IMR-90 (cell line): ENCODE results near the gene COQ6. TPM values are rescaled to one million over a fixed set of nuclear protein-coding genes. Genes with fewer than 3 reads are reported as not detected.

Source experiments
- ATAC-seq: fragments of 200-7000 bp; cut with Tn5 transposase; 2 replicates; pipeline ENCODE4 v1.9.1; 2020; ENCODE audit warnings: low read depth, mild to moderate bottlenecking, moderate library complexity
- BruUV-seq: library from RNA; stranded (reverse); fragments of 400-500 nt; replicated peaks from 2 replicates; lab custom pipeline; 2021; lab: Mats Ljungman, UMichigan
- CTCF ChIA-PET: fragments of 300-600 bp; formaldehyde crosslinking; extraction: SDS; loops from one replicate; lab custom pipeline; 2021; ENCODE audit warnings: antibody characterized with exemption; lab: Yijun Ruan, JAX
- POLR2A ChIA-PET: fragments of 300-600 bp; sonication (Branson Sonifier 250); formaldehyde crosslinking; loops from one replicate; lab custom pipeline; 2022; ENCODE audit warnings: antibody characterized with exemption; ENCODE audit not compliant: unreplicated experiment; lab: Charles Lee
- DNase-seq: peaks from one replicate; pipeline ENCODE4 v3.0.0; 2013
- H2AFZ ChIP-seq: replicated peaks from 2 replicates; pipeline ENCODE3; 2013; ENCODE audit warnings: low read length, mild to moderate bottlenecking; ENCODE audit not compliant: poor library complexity
- H2AK5ac ChIP-seq: 2 replicates; pipeline ENCODE4 v1.6.1; 2013; ENCODE audit warnings: low read depth, low read length, inconsistent platforms
- H2AK9ac ChIP-seq: replicated peaks from 2 replicates; pipeline ENCODE3; 2013; ENCODE audit warnings: mild to moderate bottlenecking, low read depth, low read length, moderate library complexity; ENCODE audit not compliant: poor library complexity
- H2BK120ac ChIP-seq: 2 replicates; pipeline ENCODE4 v1.6.1; 2013; ENCODE audit warnings: low read depth, low read length, inconsistent platforms
- H2BK15ac ChIP-seq: 3 replicates; pipeline ENCODE4 v1.6.1; 2013; ENCODE audit warnings: low read depth, low read length, inconsistent platforms
- H2BK20ac ChIP-seq: 2 replicates; pipeline ENCODE4 v1.6.1; 2013; ENCODE audit warnings: low read depth, mild to moderate bottlenecking, inconsistent platforms, low read length, moderate library complexity
- H2BK5ac ChIP-seq: 2 replicates; pipeline ENCODE4 v1.6.1; 2013; ENCODE audit warnings: mild to moderate bottlenecking, low read depth, low read length, inconsistent platforms; ENCODE audit not compliant: poor library complexity, severe bottlenecking
- H3K14ac ChIP-seq: replicated peaks from 2 replicates; pipeline ENCODE4 v1.6.1; 2013; ENCODE audit warnings: low read depth, low read length, inconsistent platforms
- H3K18ac ChIP-seq: 2 replicates; pipeline ENCODE4 v1.6.1; 2013; ENCODE audit warnings: low read depth, low read length, control low read depth
- H3K23ac ChIP-seq: 2 replicates; pipeline ENCODE4 v1.6.1; 2013; ENCODE audit warnings: low read depth, low read length, inconsistent platforms
- H3K27ac ChIP-seq: 2 replicates; pipeline ENCODE4 v1.5.1; 2013; ENCODE audit warnings: mild to moderate bottlenecking, control low read depth, low read length; ENCODE audit not compliant: insufficient read depth
- H3K27me3 ChIP-seq: 2 replicates; pipeline ENCODE4 v1.6.1; 2013; ENCODE audit warnings: low read length; ENCODE audit not compliant: control insufficient read depth, insufficient read depth
- H3K36me3 ChIP-seq: 2 replicates; pipeline ENCODE4 v1.6.1; 2013; ENCODE audit warnings: low read length, mixed read lengths; ENCODE audit not compliant: control insufficient read depth, insufficient read depth
- H3K4ac ChIP-seq: 2 replicates; pipeline ENCODE4 v1.6.1; 2013; ENCODE audit warnings: low read depth, low read length, inconsistent platforms
- H3K4me1 ChIP-seq: 2 replicates; pipeline ENCODE4 v1.6.1; 2013; ENCODE audit warnings: low read length, mixed read lengths; ENCODE audit not compliant: control insufficient read depth, insufficient read depth
- H3K4me2 ChIP-seq: 2 replicates; pipeline ENCODE4 v1.6.1; 2013; ENCODE audit warnings: low read depth, mild to moderate bottlenecking, control low read depth, low read length, moderate library complexity
- H3K4me3 ChIP-seq: 2 replicates; pipeline ENCODE4 v1.5.1; 2013; ENCODE audit warnings: low read depth, mild to moderate bottlenecking, control low read depth, low read length, moderate library complexity; ENCODE audit not compliant: insufficient read depth
- H3K56ac ChIP-seq: 2 replicates; pipeline ENCODE4 v1.6.1; 2013; ENCODE audit warnings: low read length, inconsistent platforms; ENCODE audit not compliant: insufficient read depth; ENCODE audit errors: extremely low read depth
- H3K79me1 ChIP-seq, 2 experiments: 2 replicates each; pipeline ENCODE4 v1.6.1; 2013; ENCODE audit warnings: low read length in 2 of 2, inconsistent platforms in 1 of 2, low read depth in 1 of 2
- H3K9ac ChIP-seq: 2 replicates; pipeline ENCODE4 v1.6.1; 2013; ENCODE audit warnings: low read depth, low read length, control low read depth
- H3K9me1 ChIP-seq: 2 replicates; pipeline ENCODE4 v1.6.1; 2013; ENCODE audit warnings: low read length, inconsistent platforms; ENCODE audit not compliant: insufficient read depth
- H3K9me3 ChIP-seq: 2 replicates; pipeline ENCODE4 v1.6.1; 2013; ENCODE audit warnings: low read length; ENCODE audit not compliant: control insufficient read depth, insufficient read depth
- H4K20me1 ChIP-seq: 2 replicates; pipeline ENCODE4 v1.6.1; 2013; ENCODE audit warnings: low read length, inconsistent platforms; ENCODE audit not compliant: insufficient read depth
- H4K5ac ChIP-seq: 2 replicates; pipeline ENCODE4 v1.6.1; 2013; ENCODE audit warnings: mild to moderate bottlenecking, low read depth, low read length, control low read depth
- H4K8ac ChIP-seq, 2 experiments: 2 replicates each; pipeline ENCODE4 v1.6.1; 2013; ENCODE audit warnings: low read depth in 2 of 2, low read length in 2 of 2, control low read depth in 1 of 2, inconsistent platforms in 1 of 2
- H4K91ac ChIP-seq: 2 replicates; pipeline ENCODE4 v1.6.1; 2013; ENCODE audit warnings: low read depth, low read length, inconsistent platforms; ENCODE audit not compliant: insufficient read depth
- BHLHE40 ChIP-seq: fragments of 150-350 bp; IDR thresholded peaks from 2 replicates; pipeline ENCODE4 v1.6.1; 2016; ENCODE audit warnings: mild to moderate bottlenecking, low read depth, low read length
- CEBPB ChIP-seq: IDR thresholded peaks from 2 replicates; pipeline ENCODE4 v1.6.1; 2012; ENCODE audit warnings: low read depth, low read length, improper control_type of control experiment
- CHD1 ChIP-seq: IDR thresholded peaks from 2 replicates; pipeline ENCODE4 v1.6.1; 2012; ENCODE audit warnings: low read depth, low read length, improper control_type of control experiment
- FOS ChIP-seq: fragments of 150-350 bp; IDR thresholded peaks from 2 replicates; pipeline ENCODE4 v1.6.1; 2016; ENCODE audit warnings: low read depth, low read length
- MAFK ChIP-seq: IDR thresholded peaks from 2 replicates; pipeline ENCODE4 v1.6.1; 2012; ENCODE audit warnings: low read depth, low read length, improper control_type of control experiment
- MAZ ChIP-seq: IDR thresholded peaks from 2 replicates; pipeline ENCODE4 v1.6.1; 2012; ENCODE audit warnings: low read depth, mild to moderate bottlenecking, low read length, improper control_type of control experiment, moderate library complexity, borderline replicate concordance
- MXI1 ChIP-seq: IDR thresholded peaks from 2 replicates; pipeline ENCODE4 v1.6.1; 2012; ENCODE audit warnings: low read depth, mild to moderate bottlenecking, low read length, moderate library complexity, borderline replicate concordance
- NFE2L2 ChIP-seq: fragments of 150-350 bp; IDR thresholded peaks from 2 replicates; pipeline ENCODE4 v1.6.1; 2016; ENCODE audit warnings: low read depth, mild to moderate bottlenecking, low read length
- POLR2A ChIP-seq: IDR thresholded peaks from 2 replicates; pipeline ENCODE4 v1.6.1; 2012; ENCODE audit warnings: mild to moderate bottlenecking, low read depth, low read length
- RAD21 ChIP-seq: IDR thresholded peaks from 2 replicates; pipeline ENCODE4 v1.6.1; 2012; ENCODE audit warnings: low read length, improper control_type of control experiment
- RCOR1 ChIP-seq: IDR thresholded peaks from 2 replicates; pipeline ENCODE4 v1.6.1; 2012; ENCODE audit warnings: mild to moderate bottlenecking, low read length, improper control_type of control experiment; ENCODE audit not compliant: insufficient replicate concordance
- RFX5 ChIP-seq: IDR thresholded peaks from 2 replicates; pipeline ENCODE4 v1.8.0; 2012; ENCODE audit warnings: low read depth, mild to moderate bottlenecking, low read length, moderate library complexity
- SMC3 ChIP-seq: fragments of 150-350 bp; IDR thresholded peaks from 2 replicates; pipeline ENCODE4 v1.6.1; 2016; ENCODE audit warnings: low read depth, mild to moderate bottlenecking, antibody characterized with exemption, low read length, moderate library complexity
- WGBS, 2 experiments: methylation state at CpG; one replicate each; pipeline versions ENCODE4 v1.1.5 to v1.1.7; 2013; ENCODE audit warnings: missing lambda C conversion rate in 2 of 2; ENCODE audit not compliant: insufficient read length in 1 of 2; ENCODE audit errors: extremely low coverage in 2 of 2; 5-methylcytosine and 5-hydroxymethylcytosine counted together
- dilution Hi-C: fragments of 300-500 bp; cut with HindIII; formaldehyde crosslinking; loops from one replicate; pipeline ENCODE4 v1.14.3; 2018; ENCODE audit warnings: low sequenced_read_pairs; ENCODE audit not compliant: unreplicated experiment
- in situ Hi-C: fragments of 300-500 bp; cut with MboI; formaldehyde crosslinking; loops from 3 replicates; pipeline ENCODE4 v1.14.3; 2019; ENCODE audit warnings: low sequenced_read_pairs, inconsistent platforms, mixed read lengths
- intact Hi-C: fragments of 100-400 bp; cut with micrococcal nuclease; formaldehyde crosslinking; loops from 2 replicates; pipeline ENCODE4 v1.10.0; 2022
- polyA plus RNA-seq, 3 experiments: library from polyadenylated mRNA; depleted of rRNA; stranded (reverse); fragments of >200 nt; gene quantifications; 2 replicates each; pipeline ENCODE4 v1.2.3, GENCODE V29; 2012; ENCODE audit warnings: low replicate concordance in 1 of 3
- total RNA-seq: library from RNA; depleted of rRNA; stranded (reverse); fragments of >200 nt; gene quantifications from 2 replicates; pipeline ENCODE4 v1.2.3, GENCODE V29; 2012
- TF ChIP-seq, protein P1 (sequence below): fragments of 150-350 bp; IDR thresholded peaks from 2 replicates; pipeline ENCODE4 v1.6.1; 2017; ENCODE audit warnings: mild to moderate bottlenecking, antibody characterized with exemption, low read length, low read depth
- TF ChIP-seq, protein P2 (sequence below): conservative IDR thresholded peaks from 2 replicates; pipeline ENCODE4 v1.5.1; 2012; ENCODE audit warnings: mild to moderate bottlenecking, low read depth, low read length, improper control_type of control experiment
- TF ChIP-seq, protein P3 (sequence below): fragments of 150-350 bp; IDR thresholded peaks from 2 replicates; pipeline ENCODE4 v1.6.1; 2016; ENCODE audit warnings: low read depth, mild to moderate bottlenecking, low read length, moderate library complexity, borderline replicate concordance

Gene COQ6
- total and polyA plus RNA-seq, 2 of the 4 experiments (the other 2 are of a cell fraction), result 21.0 to 28.6 TPM

DNA sequence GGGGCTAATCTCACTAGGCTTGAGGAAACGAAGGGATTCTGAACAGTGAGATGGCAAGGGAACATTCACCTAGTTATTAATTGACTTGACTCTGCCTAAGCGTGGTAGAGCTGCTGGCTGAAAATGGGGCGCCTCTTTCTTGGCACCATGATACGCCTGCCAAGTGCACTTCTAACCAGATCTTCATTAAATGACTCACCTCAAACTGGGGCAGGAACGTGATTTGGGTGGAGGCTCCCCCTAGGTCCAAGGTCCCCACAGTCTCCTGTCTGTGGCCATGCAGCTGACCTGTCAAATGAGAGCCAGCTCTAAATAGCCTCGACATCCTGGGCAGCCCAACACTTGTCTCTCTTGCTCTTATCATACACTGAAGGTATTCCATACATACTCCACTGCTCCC lies 26.0 kb downstream of the COQ6 start:
- no peaks in the 10 kb centered on the region for H3K79me1 ChIP-seq
- H4K5ac ChIP-seq, result no peak overlapping the region
- no TSS peak for BruUV-seq
- H4K91ac ChIP-seq, result no peak overlapping the region
- no peak overlapping the region for H2BK5ac ChIP-seq
- no peak overlapping the region for H3K4me3 ChIP-seq
- intact Hi-C loops (no loop called here), in situ Hi-C loops (no loop called here), dilution Hi-C loops (no loop called here)
- no peaks in the 10 kb centered on the region for H3K27me3 ChIP-seq
- peaks cover 3% of the 10 kb centered on the region; the same call in 1 of the 2 replicates for H4K20me1 ChIP-seq
- H3K23ac ChIP-seq, result no peak overlapping the region
- no peak overlapping the region for H3K27ac ChIP-seq
- peaks cover 8% of the 10 kb centered on the region for H3K36me3 ChIP-seq
- H2BK120ac ChIP-seq, result no peak overlapping the region
- ATAC-seq, result no peak
- no peak overlapping the region for H2BK20ac ChIP-seq
- H2AK5ac ChIP-seq, result no peak overlapping the region
- DNase-seq, result no peak
- no peak overlapping the region for H2AK9ac ChIP-seq
- no peak overlapping the region for H3K18ac ChIP-seq
- H3K9me1 ChIP-seq, result peaks cover 16% of the 10 kb centered on the region
- H3K4me1 ChIP-seq, result peaks cover 10% of the 10 kb centered on the region
- no peak overlapping the region for H3K14ac ChIP-seq
- no peak overlapping the region for H2AFZ ChIP-seq
- no peak overlapping the region for H3K9ac ChIP-seq
- TF ChIP-seq RFX5 (no peak), CHD1 (no peak), NFE2L2 (no peak), SMC3 (no peak), MAFK (no peak), MAZ (no peak), BHLHE40 (no peak), POLR2A (no peak), FOS (no peak), RAD21 (no peak), CEBPB (no peak), RCOR1 (no peak), MXI1 (no peak)
- TF ChIP-seq, protein P1, sequence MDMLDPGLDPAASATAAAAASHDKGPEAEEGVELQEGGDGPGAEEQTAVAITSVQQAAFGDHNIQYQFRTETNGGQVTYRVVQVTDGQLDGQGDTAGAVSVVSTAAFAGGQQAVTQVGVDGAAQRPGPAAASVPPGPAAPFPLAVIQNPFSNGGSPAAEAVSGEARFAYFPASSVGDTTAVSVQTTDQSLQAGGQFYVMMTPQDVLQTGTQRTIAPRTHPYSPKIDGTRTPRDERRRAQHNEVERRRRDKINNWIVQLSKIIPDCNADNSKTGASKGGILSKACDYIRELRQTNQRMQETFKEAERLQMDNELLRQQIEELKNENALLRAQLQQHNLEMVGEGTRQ, result no peak
- TF ChIP-seq, protein P2, sequence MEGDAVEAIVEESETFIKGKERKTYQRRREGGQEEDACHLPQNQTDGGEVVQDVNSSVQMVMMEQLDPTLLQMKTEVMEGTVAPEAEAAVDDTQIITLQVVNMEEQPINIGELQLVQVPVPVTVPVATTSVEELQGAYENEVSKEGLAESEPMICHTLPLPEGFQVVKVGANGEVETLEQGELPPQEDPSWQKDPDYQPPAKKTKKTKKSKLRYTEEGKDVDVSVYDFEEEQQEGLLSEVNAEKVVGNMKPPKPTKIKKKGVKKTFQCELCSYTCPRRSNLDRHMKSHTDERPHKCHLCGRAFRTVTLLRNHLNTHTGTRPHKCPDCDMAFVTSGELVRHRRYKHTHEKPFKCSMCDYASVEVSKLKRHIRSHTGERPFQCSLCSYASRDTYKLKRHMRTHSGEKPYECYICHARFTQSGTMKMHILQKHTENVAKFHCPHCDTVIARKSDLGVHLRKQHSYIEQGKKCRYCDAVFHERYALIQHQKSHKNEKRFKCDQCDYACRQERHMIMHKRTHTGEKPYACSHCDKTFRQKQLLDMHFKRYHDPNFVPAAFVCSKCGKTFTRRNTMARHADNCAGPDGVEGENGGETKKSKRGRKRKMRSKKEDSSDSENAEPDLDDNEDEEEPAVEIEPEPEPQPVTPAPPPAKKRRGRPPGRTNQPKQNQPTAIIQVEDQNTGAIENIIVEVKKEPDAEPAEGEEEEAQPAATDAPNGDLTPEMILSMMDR, result no peak
- TF ChIP-seq, protein P3, sequence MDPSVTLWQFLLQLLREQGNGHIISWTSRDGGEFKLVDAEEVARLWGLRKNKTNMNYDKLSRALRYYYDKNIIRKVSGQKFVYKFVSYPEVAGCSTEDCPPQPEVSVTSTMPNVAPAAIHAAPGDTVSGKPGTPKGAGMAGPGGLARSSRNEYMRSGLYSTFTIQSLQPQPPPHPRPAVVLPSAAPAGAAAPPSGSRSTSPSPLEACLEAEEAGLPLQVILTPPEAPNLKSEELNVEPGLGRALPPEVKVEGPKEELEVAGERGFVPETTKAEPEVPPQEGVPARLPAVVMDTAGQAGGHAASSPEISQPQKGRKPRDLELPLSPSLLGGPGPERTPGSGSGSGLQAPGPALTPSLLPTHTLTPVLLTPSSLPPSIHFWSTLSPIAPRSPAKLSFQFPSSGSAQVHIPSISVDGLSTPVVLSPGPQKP, result no peak
- H4K8ac ChIP-seq, result no peak overlapping the region
- no peaks in the 10 kb centered on the region for H3K9me3 ChIP-seq
- WGBS, 2 experiments, result 87% methylated on average over 3 of the region's 6 CpGs; no CpG with 5 or more reads in 1 of the 2 experiments
- CTCF ChIA-PET, result interaction anchor here (1.0 kb wide), 1 partner anchor 16 kb away, joined by 6 read pairs; no protein-coding TSS in a partner anchor
- POLR2A ChIA-PET, result no interaction called here
- no peak overlapping the region for H3K4me2 ChIP-seq
- H3K56ac ChIP-seq, result no peak overlapping the region
- H3K4ac ChIP-seq, result no peak overlapping the region
- H2BK15ac ChIP-seq, result no peak overlapping the region
